Posterior vena cava (tissue), 2 donors: Measurements from ENCODE around the gene ADAMTS13. TPM values are rescaled to one million over a fixed set of nuclear protein-coding genes. Genes with fewer than 3 reads are reported as not detected.
"Not testable (repeated sequence)": the region's sequence is repeated elsewhere in the genome, so short reads cannot be mapped to it uniquely, and the experiment has no call there.

Source experiments
- DNase-seq: peaks from one replicate; pipeline ENCODE4 v3.0.0-alpha.2; 2020; ENCODE audit warnings: low spot score
- intact Hi-C, 2 donors: fragments of 100-400 bp; cut with DNase I; formaldehyde crosslinking; loops; one replicate each; pipeline versions ENCODE4 v1.14.1 to v1.14.2; 2022 to 2023
- total RNA-seq, 2 donors: library from RNA; stranded (reverse); fragmentation: NEBNext Ultra II Directional; extraction: Animal tissue kit (Norgen Biotek cat#: 25700); gene quantifications; one replicate each; pipeline ENCODE4 v1.2.1, GENCODE V29; 2021
- donor health status: DM: yes; HTN: yes; CAD: no.
- donor health status: DM: yes; HTN: yes; CAD: no.

The ADAMTS13 gene
- total RNA-seq, 2 donors from 2014 or later = 0.48 to 1.8 TPM

- DNase-seq = no peak
- intact Hi-C loops = no loop called here
Measured at GRCh38 chr9:133443982-133444381, 21.8 kb downstream of the ADAMTS13 start.

- intact Hi-C loops = no loop called here
- DNase-seq = no peak
Measured at GRCh38 chr9:133445293-133445969, 23.3 kb downstream of the ADAMTS13 start.

DNA sequence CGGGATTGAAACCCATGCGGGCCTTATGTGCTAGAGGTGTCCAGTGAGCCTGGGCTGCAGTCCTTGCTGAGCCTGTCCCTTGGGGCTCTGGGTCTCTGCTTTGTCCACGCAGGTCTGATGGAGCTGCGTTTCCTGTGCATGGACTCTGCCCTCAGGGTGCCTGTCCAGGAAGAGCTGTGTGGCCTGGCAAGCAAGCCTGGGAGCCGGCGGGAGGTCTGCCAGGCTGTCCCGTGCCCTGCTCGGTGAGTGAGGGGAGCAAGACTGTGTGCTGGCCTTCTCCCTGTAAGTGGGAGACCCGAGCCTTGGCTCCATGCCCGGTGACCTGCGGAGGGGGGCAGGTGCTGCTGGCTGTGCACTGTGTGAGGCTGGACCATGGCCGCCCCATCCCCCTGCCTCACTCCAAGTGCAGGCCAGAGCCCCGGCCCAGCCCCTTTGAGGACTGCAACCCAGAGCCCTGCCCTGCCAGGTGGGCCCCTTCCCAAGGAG lies 26.4 kb downstream of the ADAMTS13 start:
- intact Hi-C loops = no loop called here
- no peak for DNase-seq

DNA sequence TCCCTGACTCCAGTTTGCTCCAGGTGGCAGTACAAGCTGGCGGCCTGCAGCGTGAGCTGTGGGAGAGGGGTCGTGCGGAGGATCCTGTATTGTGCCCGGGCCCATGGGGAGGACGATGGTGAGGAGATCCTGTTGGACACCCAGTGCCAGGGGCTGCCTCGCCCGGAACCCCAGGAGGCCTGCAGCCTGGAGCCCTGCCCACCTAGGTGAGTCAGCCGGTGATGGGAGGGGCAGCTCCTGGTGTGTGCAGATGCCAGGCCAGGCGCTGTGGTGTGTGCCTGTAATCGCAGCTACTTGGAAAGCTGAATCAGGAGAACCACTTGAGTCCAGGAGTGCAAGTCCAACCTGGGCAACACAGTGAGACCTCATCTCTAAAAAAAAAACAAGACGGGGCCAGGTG lies 27.6 kb downstream of the ADAMTS13 start:
- intact Hi-C loops = no loop called here
- no peak for DNase-seq

GRCh38 chr9:133451865-133452264 lies 29.7 kb downstream of the ADAMTS13 start:
- intact Hi-C loops = loop anchor here in 1 of 2 donors (1.0 kb wide), 1 partner anchor 34 kb away; the partner anchor contains the start of gene REXO4
- DNase-seq = not testable (repeated sequence)

GRCh38 chr9:133452562-133452961 lies 30.4 kb downstream of the ADAMTS13 start:
- DNase-seq = no peak
- intact Hi-C loops = loop anchor here in 1 of 2 donors (1.0 kb wide), 1 partner anchor 34 kb away; the partner anchor contains the start of gene REXO4

DNA sequence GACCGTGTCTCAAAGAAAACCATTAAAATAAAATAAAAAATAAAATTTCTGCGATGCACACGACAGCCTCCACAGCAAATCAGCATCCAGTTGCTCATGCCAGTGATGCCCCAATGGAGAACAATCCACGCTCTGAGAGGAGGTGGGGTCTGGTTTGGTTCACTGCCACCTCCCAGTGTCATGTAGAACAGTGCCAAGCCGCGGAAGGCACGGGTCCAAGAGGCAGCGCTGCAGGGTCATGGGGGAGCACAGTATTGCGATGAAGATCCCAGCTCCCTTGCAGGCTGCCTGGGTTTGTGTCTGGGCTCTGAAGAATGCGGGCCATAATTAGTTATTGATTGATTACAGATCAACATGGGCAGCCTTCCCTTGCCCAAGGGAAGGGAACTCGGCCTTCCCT lies 31.5 kb downstream of the ADAMTS13 start:
- intact Hi-C loops = no loop called here
- no peak for DNase-seq

DNA sequence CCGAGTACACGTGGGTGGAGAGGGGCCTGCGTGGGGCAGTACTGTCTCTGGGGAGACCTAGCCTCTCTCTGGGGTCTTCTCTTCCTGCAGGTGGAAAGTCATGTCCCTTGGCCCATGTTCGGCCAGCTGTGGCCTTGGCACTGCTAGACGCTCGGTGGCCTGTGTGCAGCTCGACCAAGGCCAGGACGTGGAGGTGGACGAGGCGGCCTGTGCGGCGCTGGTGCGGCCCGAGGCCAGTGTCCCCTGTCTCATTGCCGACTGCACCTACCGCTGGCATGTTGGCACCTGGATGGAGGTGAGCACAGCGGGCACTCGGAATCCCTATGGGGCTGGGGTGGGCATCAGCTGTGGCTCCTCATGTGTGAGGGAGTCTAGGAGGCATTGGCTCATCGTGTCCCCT lies 32.2 kb downstream of the ADAMTS13 start:
- intact Hi-C loops = no loop called here
- no peak for DNase-seq

- no peak for DNase-seq
- intact Hi-C loops = no loop called here
Measured at GRCh38 chr9:133454943-133455673, 32.9 kb downstream of the ADAMTS13 start.

DNA sequence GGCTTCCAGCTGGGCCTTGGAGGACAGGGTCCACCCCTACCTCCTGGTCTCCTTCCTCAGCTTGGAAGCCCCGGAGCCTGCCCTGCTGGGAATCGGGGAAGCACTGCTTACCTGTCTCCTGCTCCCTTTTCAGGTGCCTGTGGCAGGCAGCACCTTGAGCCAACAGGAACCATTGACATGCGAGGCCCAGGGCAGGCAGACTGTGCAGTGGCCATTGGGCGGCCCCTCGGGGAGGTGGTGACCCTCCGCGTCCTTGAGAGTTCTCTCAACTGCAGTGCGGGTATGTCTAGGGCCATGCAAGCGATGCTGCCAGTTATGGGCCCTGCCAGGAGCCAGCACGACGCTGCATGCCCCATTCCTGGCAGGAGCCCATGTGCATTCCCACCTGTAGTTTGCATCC lies 33.8 kb downstream of the ADAMTS13 start:
- intact Hi-C loops = no loop called here

GRCh38 chr9:133456409-133456808 lies 34.2 kb downstream of the ADAMTS13 start:
- intact Hi-C loops = no loop called here
- no peak for DNase-seq

More for the DNA sequence above, 33.8 kb downstream of the ADAMTS13 start:
- no peak for DNase-seq

GRCh38 chr9:133457233-133457632 lies 35.1 kb downstream of the ADAMTS13 start:
- intact Hi-C loops = no loop called here
- no peak for DNase-seq

DNA sequence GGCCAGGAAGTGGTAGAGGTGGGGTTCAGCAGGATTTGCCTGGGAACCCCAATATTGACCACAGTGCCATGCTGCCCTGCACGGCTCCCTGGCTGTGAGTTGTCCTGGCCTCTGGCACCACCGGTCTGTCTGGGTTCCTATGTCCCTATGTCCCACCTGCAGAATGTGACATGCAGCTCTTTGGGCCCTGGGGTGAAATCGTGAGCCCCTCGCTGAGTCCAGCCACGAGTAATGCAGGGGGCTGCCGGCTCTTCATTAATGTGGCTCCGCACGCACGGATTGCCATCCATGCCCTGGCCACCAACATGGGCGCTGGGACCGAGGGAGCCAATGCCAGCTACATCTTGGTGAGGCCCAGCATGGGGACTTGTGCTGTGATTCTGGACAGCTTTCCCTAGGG lies 35.6 kb downstream of the ADAMTS13 start:
- intact Hi-C loops = no loop called here
- no peak for DNase-seq

GRCh38 chr9:133458643-133459312 lies 36.6 kb downstream of the ADAMTS13 start:
- intact Hi-C loops = no loop called here
- DNase-seq = no peak

- intact Hi-C loops = no loop called here
- DNase-seq = peak; percentile 98
Measured at GRCh38 chr9:133459476-133460404, 37.6 kb downstream of the ADAMTS13 start, which contains the start of gene CACFD1. CACFD1 (plus strand) TSS chr9:133459978; CDS start chr9:133460067, 89 bp downstream.

DNA sequence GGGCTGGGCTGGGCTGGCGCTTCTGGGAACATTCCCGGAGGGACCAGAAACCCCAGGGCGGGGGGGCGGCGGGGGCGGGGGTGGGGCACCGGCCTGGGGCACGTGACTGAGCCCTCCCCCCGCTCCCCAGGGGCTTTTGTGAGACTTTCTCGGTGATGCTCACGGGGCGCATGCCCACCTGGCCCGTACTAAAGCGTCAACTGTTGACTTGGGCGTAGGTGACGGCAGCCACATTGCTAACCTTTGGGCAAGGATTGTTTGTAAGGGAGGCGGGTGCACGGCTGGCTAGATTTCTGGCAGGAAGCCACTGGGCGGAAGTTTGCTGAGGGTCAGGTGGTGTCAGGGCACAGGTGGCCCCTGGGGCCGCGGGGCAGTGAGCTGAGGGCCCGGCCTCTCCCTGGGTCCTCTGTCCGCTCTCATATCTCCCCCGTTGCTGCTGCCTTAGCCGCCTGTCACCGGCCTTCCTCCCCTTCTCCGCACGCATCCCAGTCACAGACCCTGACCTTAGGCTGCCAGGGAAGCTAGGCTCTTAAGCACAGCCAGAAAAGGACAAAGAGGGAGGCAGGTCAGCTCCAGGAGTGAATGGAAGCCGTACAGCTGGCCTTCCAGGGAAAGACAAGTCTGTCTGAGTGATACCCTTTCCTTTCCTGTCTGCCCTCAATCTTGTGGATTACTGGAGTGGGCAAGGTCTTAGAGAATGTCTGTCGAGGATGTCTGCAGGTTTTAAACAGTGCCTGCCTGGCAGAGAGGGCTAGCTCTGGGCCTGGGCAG lies 38.4 kb downstream of the ADAMTS13 start:
- no peak for DNase-seq
- intact Hi-C loops = no loop called here

GRCh38 chr9:133461975-133462374 lies 39.8 kb downstream of the ADAMTS13 start:
- no peak for DNase-seq
- intact Hi-C loops = no loop called here

DNA sequence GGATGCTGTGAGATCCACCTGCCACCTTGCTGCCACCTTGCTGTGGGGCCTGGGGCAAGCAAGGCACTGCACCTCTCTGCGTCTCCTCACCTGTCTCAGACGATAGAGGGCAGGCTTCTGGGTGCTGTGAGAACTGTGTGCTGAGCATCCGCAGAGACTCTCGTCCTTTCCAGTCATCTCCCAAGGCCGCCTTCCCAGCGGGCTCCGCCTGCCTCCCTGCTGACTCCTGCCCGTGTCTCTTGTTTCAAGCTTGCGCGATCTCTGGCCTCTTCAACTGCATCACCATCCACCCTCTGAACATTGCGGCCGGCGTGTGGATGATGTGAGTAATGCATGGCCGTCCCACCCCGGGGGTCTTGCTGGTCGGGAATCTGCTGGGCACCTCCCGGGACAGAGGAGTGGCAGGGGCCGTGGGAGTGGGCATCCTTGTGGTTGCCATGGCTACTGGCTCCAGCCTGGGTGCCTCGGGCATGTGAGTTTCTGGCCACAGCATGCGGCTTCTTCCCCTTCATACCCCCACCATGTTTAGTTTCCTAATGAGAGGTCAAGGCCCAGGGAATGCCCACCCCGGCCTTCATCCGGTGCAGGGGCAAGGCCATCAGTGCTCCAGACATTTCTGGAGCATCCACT lies 41.2 kb downstream of the ADAMTS13 start:
- no peak for DNase-seq
- intact Hi-C loops = no loop called here
